Tibial artery (tissue), 4 donors: ENCODE results near the gene LRRK2.

Source experiments
- DNase-seq, 2 donors: peaks; one replicate each; pipeline ENCODE4 v3.0.0-alpha.2; 2019
- H3K27ac ChIP-seq, 2 donors: fragments of 200-600 bp; sonication (generic) in 1 of 2; 1 replicate in 1 of 2; 2 replicates in 1 of 2; pipeline ENCODE4 v1.5.1; 2018 to 2019; ENCODE audit warnings: mild to moderate bottlenecking in 1 of 2
- H3K27me3 ChIP-seq, 2 donors: fragments of 200-600 bp; sonication (generic) in 1 of 2; one replicate each; pipeline versions ENCODE4 v1.5.1 to v1.6.0; 2016 to 2019
- H3K36me3 ChIP-seq, 3 donors: fragments of 200-600 bp; sonication (generic) in 2 of 3; one replicate each; pipeline ENCODE4 v1.5.1; 2016 to 2019; ENCODE audit warnings: mild to moderate bottlenecking in 2 of 3
- H3K4me1 ChIP-seq, 4 donors: fragments of 200-600 bp; sonication (generic) in 2 of 4; 1 replicate in 3 of 4; 2 replicates in 1 of 4; pipeline ENCODE4 v1.5.1; 2016 to 2019
- H3K4me3 ChIP-seq, 2 donors: fragments of 200-600 bp; sonication (generic) in 1 of 2; 1 replicate in 1 of 2; 2 replicates in 1 of 2; pipeline ENCODE4 v1.5.1; 2018 to 2019; ENCODE audit warnings: mild to moderate bottlenecking in 2 of 2
- H3K9me3 ChIP-seq, 3 donors: fragments of 200-600 bp; sonication (generic) in 1 of 3; one replicate each; pipeline ENCODE4 v1.5.1; 2016 to 2019
- CTCF ChIP-seq, 2 experiments: fragments of 200-600 bp in 1 of 2; fragments of 450-650 bp in 1 of 2; IDR thresholded peaks; one replicate each; pipeline ENCODE4 v1.5.1; 2017 to 2019; ENCODE audit warnings: antibody characterized with exemption in 2 of 2, mild to moderate bottlenecking in 1 of 2, moderate library complexity in 1 of 2
- intact Hi-C: fragments of 100-400 bp; cut with DNase I; formaldehyde crosslinking; loops from one replicate; pipeline ENCODE4 v1.15.0; 2023; ENCODE audit warnings: low total_unique reads

The LRRK2 gene

GRCh38 chr12:40292788-40293429 is 68.1 kb downstream of the LRRK2 start:
- DNase-seq: no peak
- H3K27ac ChIP-seq: no peak overlapping the region
- no peak for TF ChIP-seq CTCF (IDR thresholded peaks at IDR 0.05)
- no peaks in the 10 kb centered on the region for H3K4me1 ChIP-seq
- H3K27me3 ChIP-seq: no peaks in the 10 kb centered on the region
- H3K4me3 ChIP-seq: no peak overlapping the region
- peaks cover 0 to 9% (median 0%) of the 10 kb centered on the region in 3 donors for H3K9me3 ChIP-seq
- H3K36me3 ChIP-seq: peaks cover 5 to 43% (median 16%) of the 10 kb centered on the region in 3 donors
- intact Hi-C loops: no loop called here

GRCh38 chr12:40298341-40298740 is 73.5 kb downstream of the LRRK2 start:
- DNase-seq: no peak
- no peak overlapping the region for H3K27ac ChIP-seq
- TF ChIP-seq CTCF (IDR thresholded peaks at IDR 0.05): no peak
- no peaks in the 10 kb centered on the region for H3K27me3 ChIP-seq
- H3K9me3 ChIP-seq: no peaks in the 10 kb centered on the region
- intact Hi-C loops: no loop called here
- no peaks in the 10 kb centered on the region for H3K4me1 ChIP-seq
- peaks cover 10 to 28% (median 25%) of the 10 kb centered on the region in 3 donors for H3K36me3 ChIP-seq
- no peak overlapping the region for H3K4me3 ChIP-seq

GRCh38 chr12:40300490-40300889 is 75.7 kb downstream of the LRRK2 start:
- intact Hi-C loops: no loop called here
- no peaks in the 10 kb centered on the region for H3K9me3 ChIP-seq
- no peak for TF ChIP-seq CTCF (IDR thresholded peaks at IDR 0.05)
- DNase-seq: no peak
- H3K4me1 ChIP-seq: no peaks in the 10 kb centered on the region
- H3K36me3 ChIP-seq: peaks cover 8 to 29% (median 25%) of the 10 kb centered on the region in 3 donors
- no peak overlapping the region for H3K27ac ChIP-seq
- no peak overlapping the region for H3K4me3 ChIP-seq
- no peaks in the 10 kb centered on the region for H3K27me3 ChIP-seq

GRCh38 chr12:40309001-40309400 is 84.2 kb downstream of the LRRK2 start:
- no peaks in the 10 kb centered on the region for H3K9me3 ChIP-seq
- intact Hi-C loops: no loop called here
- no peak overlapping the region for H3K4me3 ChIP-seq
- H3K36me3 ChIP-seq: peaks cover 6 to 24% (median 16%) of the 10 kb centered on the region in 3 donors
- TF ChIP-seq CTCF (IDR thresholded peaks at IDR 0.05): no peak
- no peaks in the 10 kb centered on the region for H3K27me3 ChIP-seq
- no peak overlapping the region for H3K27ac ChIP-seq
- no peak for DNase-seq
- H3K4me1 ChIP-seq: no peaks in the 10 kb centered on the region

GRCh38 chr12:40310211-40310610 is 85.4 kb downstream of the LRRK2 start:
- intact Hi-C loops: no loop called here
- H3K4me3 ChIP-seq: no peak overlapping the region
- DNase-seq: no peak

More at GRCh38 chr12:40310211-40310610, 85.4 kb downstream of the LRRK2 start:
- peaks cover 9 to 34% (median 18%) of the 10 kb centered on the region in 3 donors for H3K36me3 ChIP-seq
- no peaks in the 10 kb centered on the region for H3K9me3 ChIP-seq
- no peak overlapping the region for H3K27ac ChIP-seq
- no peaks in the 10 kb centered on the region for H3K4me1 ChIP-seq
- no peaks in the 10 kb centered on the region for H3K27me3 ChIP-seq
- TF ChIP-seq CTCF (IDR thresholded peaks at IDR 0.05): no peak
